Ovary (tissue), 3 donors: ENCODE data around the gene HTR3C.

Experiments used
- CTCF ChIP-seq, 3 donors: fragments of 450-650 bp in 2 of 3; fragments of 200-600 bp in 1 of 3; IDR thresholded peaks; one replicate each; pipeline versions ENCODE4 v1.5.1 to v1.8.0; 2016 to 2022; ENCODE audit warnings: antibody characterized with exemption in 3 of 3, mild to moderate bottlenecking in 1 of 3
- EP300 ChIP-seq: sonication (generic); formaldehyde crosslinking; IDR thresholded peaks from one replicate; pipeline ENCODE4 v1.6.1; 2017; ENCODE audit warnings: antibody characterized with exemption
- POLR2A ChIP-seq: fragments of 450-650 bp; IDR thresholded peaks from one replicate; pipeline ENCODE4 v1.6.1; 2017; ENCODE audit warnings: antibody characterized with exemption, mild to moderate bottlenecking, moderate library complexity
- donor health status: DM: no; HTN: no; CAD: no.

GRCh38 chr3:184082465-184082864 is 29.6 kb downstream of the HTR3C start:
- no peak for TF ChIP-seq CTCF (IDR thresholded peaks at IDR 0.05)
- no peak for TF ChIP-seq EP300
- TF ChIP-seq POLR2A: no peak
